Activated naive CD4-positive, alpha-beta T cell treated with anti-CD3 and anti-CD28 coated beads, Interleukin-2, amount 50 U/mL, for 24 hours (primary cell): ENCODE results near the gene RIC8A.
A peak's percentile ranks its signal among the peaks of the same experiment; 100 is the strongest.

ENCODE experiments used
- H3K27ac Mint-ChIP-seq: one replicate; pipeline ENCODE4 v1.8.0; 2021; ENCODE audit warnings: mild to moderate bottlenecking, mixed read lengths
- H3K27me3 Mint-ChIP-seq: one replicate; pipeline ENCODE4 v1.8.0; 2021; ENCODE audit warnings: mixed read lengths
- H3K36me3 Mint-ChIP-seq: one replicate; pipeline ENCODE4 v1.8.0; 2021; ENCODE audit warnings: mixed read lengths
- H3K4me1 Mint-ChIP-seq: one replicate; pipeline ENCODE4 v1.8.0; 2021; ENCODE audit warnings: mixed read lengths
- H3K4me3 Mint-ChIP-seq: one replicate; pipeline ENCODE4 v1.8.0; 2021; ENCODE audit warnings: mild to moderate bottlenecking, mixed read lengths
- H3K9me3 Mint-ChIP-seq: one replicate; pipeline ENCODE4 v1.8.0; 2021; ENCODE audit warnings: mixed read lengths

The RIC8A gene

GRCh38 chr11:200224-201003 lies 7.1 kb upstream of the RIC8A start:
- peaks cover 3% of the 10 kb centered on the region for H3K36me3 Mint-ChIP-seq
- no peak overlapping the region for H3K4me3 Mint-ChIP-seq
- H3K27ac Mint-ChIP-seq, result peak overlapping the region; percentile 51
- H3K9me3 Mint-ChIP-seq, result no peaks in the 10 kb centered on the region
- peaks cover 39% of the 10 kb centered on the region for H3K4me1 Mint-ChIP-seq
- no peaks in the 10 kb centered on the region for H3K27me3 Mint-ChIP-seq

GRCh38 chr11:201966-202365 lies 5.5 kb upstream of the RIC8A start:
- no peaks in the 10 kb centered on the region for H3K9me3 Mint-ChIP-seq
- H3K4me3 Mint-ChIP-seq, result peak overlapping the region; percentile 59
- no peaks in the 10 kb centered on the region for H3K27me3 Mint-ChIP-seq
- peaks cover 48% of the 10 kb centered on the region for H3K4me1 Mint-ChIP-seq
- peaks cover 3% of the 10 kb centered on the region for H3K36me3 Mint-ChIP-seq
- peak overlapping the region; percentile 41 for H3K27ac Mint-ChIP-seq

GRCh38 chr11:202490-202889 lies 5.0 kb upstream of the RIC8A start:
- peaks cover 48% of the 10 kb centered on the region for H3K4me1 Mint-ChIP-seq
- H3K27me3 Mint-ChIP-seq, result no peaks in the 10 kb centered on the region
- peaks cover 3% of the 10 kb centered on the region for H3K36me3 Mint-ChIP-seq
- peak overlapping the region; percentile 59 for H3K4me3 Mint-ChIP-seq
- peak overlapping the region; percentile 41 for H3K27ac Mint-ChIP-seq
- no peaks in the 10 kb centered on the region for H3K9me3 Mint-ChIP-seq

GRCh38 chr11:203056-203944 lies 4.2 kb upstream of the RIC8A start:
- peaks cover 3% of the 10 kb centered on the region for H3K36me3 Mint-ChIP-seq
- H3K27ac Mint-ChIP-seq, result peak overlapping the region; percentile 81
- peaks cover 48% of the 10 kb centered on the region for H3K4me1 Mint-ChIP-seq
- H3K27me3 Mint-ChIP-seq, result no peaks in the 10 kb centered on the region
- H3K4me3 Mint-ChIP-seq, result peak overlapping the region; percentile 57
- no peaks in the 10 kb centered on the region for H3K9me3 Mint-ChIP-seq

- peaks cover 48% of the 10 kb centered on the region for H3K4me1 Mint-ChIP-seq
- H3K27ac Mint-ChIP-seq, result peak overlapping the region; percentile 81
- peaks cover 3% of the 10 kb centered on the region for H3K36me3 Mint-ChIP-seq
- no peaks in the 10 kb centered on the region for H3K9me3 Mint-ChIP-seq
- no peaks in the 10 kb centered on the region for H3K27me3 Mint-ChIP-seq
- peak overlapping the region; percentile 43 for H3K4me3 Mint-ChIP-seq
Observed at GRCh38 chr11:203945-204586, 3.4 kb upstream of the RIC8A start.

GRCh38 chr11:204587-205109 lies 2.9 kb upstream of the RIC8A start:
- Mint-ChIP-seq H3K4me1 (peaks cover 49% of the 10 kb centered on the region), H3K27me3 (no peaks in the 10 kb centered on the region), H3K27ac (no peak overlapping the region), H3K9me3 (no peaks in the 10 kb centered on the region), H3K4me3 (no peak overlapping the region), H3K36me3 (peaks cover 3% of the 10 kb centered on the region)

- H3K4me3 Mint-ChIP-seq, result peak overlapping the region; percentile 94
- peaks cover 3% of the 10 kb centered on the region for H3K36me3 Mint-ChIP-seq
- H3K4me1 Mint-ChIP-seq, result peaks cover 57% of the 10 kb centered on the region
- no peaks in the 10 kb centered on the region for H3K27me3 Mint-ChIP-seq
- H3K9me3 Mint-ChIP-seq, result no peaks in the 10 kb centered on the region
- peak overlapping the region; percentile 62 for H3K27ac Mint-ChIP-seq
Observed at GRCh38 chr11:205221-206001, 2.1 kb upstream of the RIC8A start.

- Mint-ChIP-seq H3K27ac (peak overlapping the region; percentile 96), H3K27me3 (no peaks in the 10 kb centered on the region), H3K9me3 (no peaks in the 10 kb centered on the region), H3K36me3 (peaks cover 3% of the 10 kb centered on the region), H3K4me1 (peaks cover 59% of the 10 kb centered on the region), H3K4me3 (peak overlapping the region; percentile 94)
Observed at GRCh38 chr11:206002-206384, 1.5 kb upstream of the RIC8A start.

- Mint-ChIP-seq H3K9me3 (no peaks in the 10 kb centered on the region), H3K27me3 (no peaks in the 10 kb centered on the region), H3K4me3 (peak overlapping the region; percentile 94), H3K27ac (peak overlapping the region; percentile 96), H3K36me3 (peaks cover 5% of the 10 kb centered on the region), H3K4me1 (peaks cover 59% of the 10 kb centered on the region)
Observed at GRCh38 chr11:206526-207207, 841 bp upstream of the RIC8A start.

GRCh38 chr11:207863-208180 lies 314 bp downstream of the RIC8A start:
- Mint-ChIP-seq H3K27me3 (no peaks in the 10 kb centered on the region), H3K27ac (peak overlapping the region; percentile 95), H3K9me3 (no peaks in the 10 kb centered on the region), H3K4me3 (peak overlapping the region; percentile 94), H3K4me1 (peaks cover 47% of the 10 kb centered on the region), H3K36me3 (peaks cover 5% of the 10 kb centered on the region)

- H3K9me3 Mint-ChIP-seq, result no peaks in the 10 kb centered on the region
- no peaks in the 10 kb centered on the region for H3K27me3 Mint-ChIP-seq
- peaks cover 5% of the 10 kb centered on the region for H3K36me3 Mint-ChIP-seq
- peak overlapping the region; percentile 94 for H3K4me3 Mint-ChIP-seq
- peak overlapping the region; percentile 95 for H3K27ac Mint-ChIP-seq
- H3K4me1 Mint-ChIP-seq, result peaks cover 42% of the 10 kb centered on the region
Observed at GRCh38 chr11:208181-208916, 841 bp downstream of the RIC8A start.

- no peaks in the 10 kb centered on the region for H3K27me3 Mint-ChIP-seq
- H3K9me3 Mint-ChIP-seq, result no peaks in the 10 kb centered on the region
- H3K36me3 Mint-ChIP-seq, result peaks cover 3% of the 10 kb centered on the region
- H3K4me3 Mint-ChIP-seq, result peak overlapping the region; percentile 94
- peaks cover 36% of the 10 kb centered on the region for H3K4me1 Mint-ChIP-seq
- peak overlapping the region; percentile 84 for H3K27ac Mint-ChIP-seq
Observed at GRCh38 chr11:208917-209260, 1.4 kb downstream of the RIC8A start.

GRCh38 chr11:209275-210121 lies 2.0 kb downstream of the RIC8A start:
- H3K36me3 Mint-ChIP-seq, result peaks cover 3% of the 10 kb centered on the region

More at GRCh38 chr11:209275-210121, 2.0 kb downstream of the RIC8A start:
- Mint-ChIP-seq H3K9me3 (no peaks in the 10 kb centered on the region), H3K4me3 (peak overlapping the region; percentile 94), H3K27ac (peak overlapping the region; percentile 84), H3K4me1 (peaks cover 30% of the 10 kb centered on the region), H3K27me3 (no peaks in the 10 kb centered on the region)
